ENCODE measurements around the gene PUS1. TPM values are rescaled to one million over a fixed set of nuclear protein-coding genes. Genes with fewer than 3 reads are reported as not detected.

Gene PUS1
- total RNA-seq, 2 donors from 2014 or later: 37.3 to 56.7 TPM

GRCh38 chr12:131915823-131916222, 13.3 kb upstream of the PUS1 start:
- WGBS, 2 experiments (ENCODE audit: insufficient coverage in 1 of 2, insufficient read length in 1 of 2): 92% methylated on average over 12 to 21 of the region's 21 CpGs
- no peaks in the 10 kb centered on the region for H3K9me3 Mint-ChIP-seq
- H3K27me3 Mint-ChIP-seq (ENCODE audit: insufficient read depth): no peaks in the 10 kb centered on the region
- TF ChIP-seq, protein P1, sequence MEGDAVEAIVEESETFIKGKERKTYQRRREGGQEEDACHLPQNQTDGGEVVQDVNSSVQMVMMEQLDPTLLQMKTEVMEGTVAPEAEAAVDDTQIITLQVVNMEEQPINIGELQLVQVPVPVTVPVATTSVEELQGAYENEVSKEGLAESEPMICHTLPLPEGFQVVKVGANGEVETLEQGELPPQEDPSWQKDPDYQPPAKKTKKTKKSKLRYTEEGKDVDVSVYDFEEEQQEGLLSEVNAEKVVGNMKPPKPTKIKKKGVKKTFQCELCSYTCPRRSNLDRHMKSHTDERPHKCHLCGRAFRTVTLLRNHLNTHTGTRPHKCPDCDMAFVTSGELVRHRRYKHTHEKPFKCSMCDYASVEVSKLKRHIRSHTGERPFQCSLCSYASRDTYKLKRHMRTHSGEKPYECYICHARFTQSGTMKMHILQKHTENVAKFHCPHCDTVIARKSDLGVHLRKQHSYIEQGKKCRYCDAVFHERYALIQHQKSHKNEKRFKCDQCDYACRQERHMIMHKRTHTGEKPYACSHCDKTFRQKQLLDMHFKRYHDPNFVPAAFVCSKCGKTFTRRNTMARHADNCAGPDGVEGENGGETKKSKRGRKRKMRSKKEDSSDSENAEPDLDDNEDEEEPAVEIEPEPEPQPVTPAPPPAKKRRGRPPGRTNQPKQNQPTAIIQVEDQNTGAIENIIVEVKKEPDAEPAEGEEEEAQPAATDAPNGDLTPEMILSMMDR (conservative IDR thresholded peaks at IDR 0.05): no peak
- Histone ChIP-seq H3K9ac (ENCODE audit: extremely low read depth, low read length, poor library complexity, severe bottlenecking) (no peak overlapping the region), H3K27me3 (ENCODE audit: control insufficient read depth, insufficient read depth, low read length, poor library complexity, severe bottlenecking) (no peaks in the 10 kb centered on the region), H3K27ac (ENCODE audit: low read depth, low read length) (no peak overlapping the region), H3K36me3 (ENCODE audit: control insufficient read depth, insufficient read depth, low read length) (peaks cover 28% of the 10 kb centered on the region), H3K9me3 (ENCODE audit: control insufficient read depth, low read length) (no peaks in the 10 kb centered on the region), H3K4me1 (ENCODE audit: control insufficient read depth, insufficient read depth, low read length) (no peaks in the 10 kb centered on the region), H3K4me3 (ENCODE audit: low read length) (no peak overlapping the region)
- H3K4me3 Mint-ChIP-seq: no peak overlapping the region
- H3K27ac Mint-ChIP-seq: no peak overlapping the region
- DNase-seq: peak; percentile 62
- peaks cover 34% of the 10 kb centered on the region for H3K36me3 Mint-ChIP-seq (ENCODE audit: low read depth)
- no peaks in the 10 kb centered on the region for H3K4me1 Mint-ChIP-seq

DNA sequence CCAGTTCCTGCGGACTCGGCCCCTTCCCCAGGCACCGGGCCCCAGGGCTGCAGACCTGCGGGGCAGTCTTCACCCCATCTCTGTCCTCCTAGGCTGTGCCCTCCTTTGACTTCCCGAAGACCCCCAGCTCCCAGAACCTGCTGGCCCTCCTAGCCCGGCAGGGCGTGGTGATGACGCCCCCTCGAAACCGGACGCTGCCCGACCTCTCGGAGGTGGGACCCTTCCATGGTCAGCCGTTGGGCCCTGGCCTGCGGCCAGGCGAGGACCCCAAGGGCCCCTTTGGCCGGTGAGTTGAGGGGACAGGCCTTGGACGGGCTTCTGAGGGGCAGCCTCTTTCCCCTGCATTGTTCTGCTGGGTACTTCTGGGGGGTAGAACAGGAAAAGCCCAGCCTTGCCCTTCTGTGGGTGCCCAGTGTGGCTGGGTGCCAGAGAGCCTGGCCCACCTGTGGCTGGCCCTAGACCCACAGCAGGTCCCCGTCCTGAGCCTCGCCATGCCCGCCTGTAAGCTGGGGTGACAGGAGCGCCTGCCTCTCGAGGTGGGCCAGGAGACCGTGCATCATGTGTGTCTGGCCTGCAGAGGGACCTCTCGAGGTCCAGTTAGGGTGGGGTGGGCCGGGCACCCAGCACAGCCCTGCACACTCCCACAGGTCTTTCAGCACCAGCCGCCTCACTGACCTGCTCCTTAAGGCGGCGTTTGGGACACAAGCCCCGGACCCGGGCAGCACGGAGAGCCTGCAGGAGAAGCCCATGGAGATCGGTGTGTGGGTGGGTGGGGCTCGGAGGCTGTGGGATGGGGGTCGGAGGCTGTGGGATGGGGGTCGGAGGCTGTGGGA, 12.6 kb upstream of the PUS1 start:
- Histone ChIP-seq H3K9ac (ENCODE audit: extremely low read depth, low read length, poor library complexity, severe bottlenecking) (no peak overlapping the region), H3K9me3 (ENCODE audit: control insufficient read depth, low read length) (no peaks in the 10 kb centered on the region), H3K27me3 (ENCODE audit: control insufficient read depth, insufficient read depth, low read length, poor library complexity, severe bottlenecking) (no peaks in the 10 kb centered on the region), H3K36me3 (ENCODE audit: control insufficient read depth, insufficient read depth, low read length) (peaks cover 21% of the 10 kb centered on the region), H3K27ac (ENCODE audit: low read depth, low read length) (no peak overlapping the region), H3K4me1 (ENCODE audit: control insufficient read depth, insufficient read depth, low read length) (no peaks in the 10 kb centered on the region), H3K4me3 (ENCODE audit: low read length) (no peak overlapping the region)
- Mint-ChIP-seq H3K36me3 (ENCODE audit: low read depth) (peaks cover 30% of the 10 kb centered on the region), H3K27ac (no peak overlapping the region), H3K9me3 (no peaks in the 10 kb centered on the region), H3K4me1 (no peaks in the 10 kb centered on the region), H3K27me3 (ENCODE audit: insufficient read depth) (no peaks in the 10 kb centered on the region), H3K4me3 (no peak overlapping the region)
- 91 to 96% methylated on average over 5 to 36 of the region's 36 CpGs for WGBS, 2 experiments (ENCODE audit: insufficient coverage in 1 of 2, insufficient read length in 1 of 2)
- no peak for DNase-seq
- TF ChIP-seq, protein P1 (conservative IDR thresholded peaks at IDR 0.05): no peak

GRCh38 chr12:131917139-131917710, 11.9 kb upstream of the PUS1 start:
- H3K9ac ChIP-seq (ENCODE audit: extremely low read depth, low read length, poor library complexity, severe bottlenecking): no peak overlapping the region
- Mint-ChIP-seq H3K4me3 (no peak overlapping the region), H3K4me1 (no peaks in the 10 kb centered on the region), H3K27me3 (ENCODE audit: insufficient read depth) (no peaks in the 10 kb centered on the region), H3K27ac (no peak overlapping the region), H3K9me3 (no peaks in the 10 kb centered on the region), H3K36me3 (ENCODE audit: low read depth) (peaks cover 29% of the 10 kb centered on the region)
- 95 to 100% methylated on average over 5 to 13 of the region's 31 CpGs for WGBS, 2 experiments (ENCODE audit: insufficient coverage in 1 of 2, insufficient read length in 1 of 2)
- peak; percentile 81 for DNase-seq
- peaks cover 14% of the 10 kb centered on the region for H3K36me3 ChIP-seq (ENCODE audit: control insufficient read depth, insufficient read depth, low read length)
- H3K4me1 ChIP-seq (ENCODE audit: control insufficient read depth, insufficient read depth, low read length): no peaks in the 10 kb centered on the region
- H3K27ac ChIP-seq (ENCODE audit: low read depth, low read length): no peak overlapping the region
- no peak overlapping the region for H3K4me3 ChIP-seq (ENCODE audit: low read length)
- H3K9me3 ChIP-seq (ENCODE audit: control insufficient read depth, low read length): no peaks in the 10 kb centered on the region
- H3K27me3 ChIP-seq (ENCODE audit: control insufficient read depth, insufficient read depth, low read length, poor library complexity, severe bottlenecking): no peaks in the 10 kb centered on the region
- TF ChIP-seq, protein P1 (conservative IDR thresholded peaks at IDR 0.05): no peak
